HUES64 (cell line): ENCODE results near the gene ZNF23.

ENCODE experiments used
- H3K27ac ChIP-seq: 2 replicates; pipeline ENCODE4 v1.7.0; 2013; ENCODE audit warnings: low read depth, low read length, inconsistent platforms
- H3K27me3 ChIP-seq: 2 replicates; pipeline ENCODE4 v1.6.1; 2013; ENCODE audit warnings: mild to moderate bottlenecking, low read length; ENCODE audit not compliant: insufficient read depth
- H3K36me3 ChIP-seq: 2 replicates; pipeline ENCODE4 v1.6.1; 2013; ENCODE audit warnings: mild to moderate bottlenecking, low read length; ENCODE audit not compliant: insufficient read depth
- H3K4me1 ChIP-seq: 2 replicates; pipeline ENCODE4 v1.6.1; 2013; ENCODE audit warnings: mild to moderate bottlenecking, low read length, moderate library complexity; ENCODE audit not compliant: insufficient read depth
- H3K4me3 ChIP-seq: 2 replicates; pipeline ENCODE4 v1.5.1; 2013; ENCODE audit warnings: mild to moderate bottlenecking, low read length, moderate library complexity
- H3K9ac ChIP-seq: 2 replicates; pipeline ENCODE4 v1.6.1; 2013; ENCODE audit warnings: mild to moderate bottlenecking, low read depth, low read length
- H3K9me3 ChIP-seq: 2 replicates; pipeline ENCODE4 v1.6.1; 2013; ENCODE audit warnings: low read depth, low read length; ENCODE audit not compliant: insufficient read depth
- WGBS: fragments of 150-250, 120-280 bp; methylation state at CpG from one replicate; pipeline ENCODE4 v1.1.7; 2013; ENCODE audit warnings: missing lambda C conversion rate; 5-methylcytosine and 5-hydroxymethylcytosine counted together

ZNF23 gene

GRCh38 chr16:71410146-71410545 is 51.9 kb downstream of the ZNF23 start:
- Histone ChIP-seq H3K4me1 (peaks cover 4% of the 10 kb centered on the region; the same call in 1 of the 2 replicates), H3K4me3 (no peak overlapping the region), H3K9me3 (no peaks in the 10 kb centered on the region), H3K27me3 (no peaks in the 10 kb centered on the region), H3K27ac (no peak overlapping the region), H3K36me3 (no peaks in the 10 kb centered on the region), H3K9ac (no peak overlapping the region)
- 89% methylated on average over 5 of the region's 5 CpGs for WGBS

- WGBS: 87% methylated on average over 16 of the region's 16 CpGs
- Histone ChIP-seq H3K9me3 (no peaks in the 10 kb centered on the region), H3K27ac (no peak overlapping the region), H3K9ac (no peak overlapping the region), H3K4me1 (peaks cover 4% of the 10 kb centered on the region; the same call in 1 of the 2 replicates), H3K36me3 (no peaks in the 10 kb centered on the region), H3K27me3 (no peaks in the 10 kb centered on the region), H3K4me3 (no peak overlapping the region)
These were observed 52.9 kb downstream of the ZNF23 start for GRCh38 chr16:71409011-71409775.

GRCh38 chr16:71408536-71408935 is 53.5 kb downstream of the ZNF23 start:
- no peaks in the 10 kb centered on the region for H3K27me3 ChIP-seq
- no peaks in the 10 kb centered on the region; the same call in 1 of the 2 replicates for H3K9me3 ChIP-seq
- H3K9ac ChIP-seq: no peak overlapping the region
- WGBS: 83% methylated on average over 3 of the region's 3 CpGs
- no peaks in the 10 kb centered on the region for H3K36me3 ChIP-seq
- no peak overlapping the region for H3K27ac ChIP-seq
- peaks cover 4% of the 10 kb centered on the region; the same call in 1 of the 2 replicates for H3K4me1 ChIP-seq
- no peak overlapping the region for H3K4me3 ChIP-seq

GRCh38 chr16:71407731-71408130 is 54.3 kb downstream of the ZNF23 start:
- no peaks in the 10 kb centered on the region; the same call in 1 of the 2 replicates for H3K9me3 ChIP-seq
- no peaks in the 10 kb centered on the region for H3K4me1 ChIP-seq
- H3K4me3 ChIP-seq: no peak overlapping the region
- H3K27me3 ChIP-seq: no peaks in the 10 kb centered on the region
- 76% methylated on average over 1 of the region's 1 CpG for WGBS
- H3K27ac ChIP-seq: no peak overlapping the region
- H3K9ac ChIP-seq: no peak overlapping the region
- no peaks in the 10 kb centered on the region for H3K36me3 ChIP-seq

- no peak overlapping the region for H3K9ac ChIP-seq
- 84% methylated on average over 8 of the region's 8 CpGs for WGBS
- no peaks in the 10 kb centered on the region for H3K27me3 ChIP-seq
- H3K36me3 ChIP-seq: no peaks in the 10 kb centered on the region
- no peak overlapping the region for H3K27ac ChIP-seq
- H3K4me1 ChIP-seq: 0 out of 2 replicates have a peak, but pooled peaks cover 2% of the 10 kb centered on the region
- H3K4me3 ChIP-seq: no peak overlapping the region
- H3K9me3 ChIP-seq: no peaks in the 10 kb centered on the region; the same call in 1 of the 2 replicates
These were observed 55.3 kb downstream of the ZNF23 start for GRCh38 chr16:71406724-71407123.

GRCh38 chr16:71406316-71406715 is 55.7 kb downstream of the ZNF23 start:
- H3K27me3 ChIP-seq: no peaks in the 10 kb centered on the region
- WGBS: 95% methylated on average over 5 of the region's 5 CpGs
- H3K4me3 ChIP-seq: no peak overlapping the region

GRCh38 chr16:71404364-71404763 is 57.7 kb downstream of the ZNF23 start:
- no peaks in the 10 kb centered on the region; the same call in 1 of the 2 replicates for H3K9me3 ChIP-seq
- no peak overlapping the region for H3K9ac ChIP-seq
- H3K27me3 ChIP-seq: no peaks in the 10 kb centered on the region
- peaks cover 14% of the 10 kb centered on the region; the same call in 1 of the 2 replicates for H3K4me1 ChIP-seq
- H3K27ac ChIP-seq: no peak overlapping the region
- 92% methylated on average over 4 of the region's 4 CpGs for WGBS
- no peak overlapping the region for H3K4me3 ChIP-seq
- H3K36me3 ChIP-seq: no peaks in the 10 kb centered on the region

More at GRCh38 chr16:71406316-71406715, 55.7 kb downstream of the ZNF23 start:
- no peaks in the 10 kb centered on the region for H3K36me3 ChIP-seq
- no peak overlapping the region for H3K9ac ChIP-seq
- H3K27ac ChIP-seq: no peak overlapping the region
- 0 out of 2 replicates have a peak, but pooled peaks cover 4% of the 10 kb centered on the region for H3K4me1 ChIP-seq
- H3K9me3 ChIP-seq: no peaks in the 10 kb centered on the region; the same call in 1 of the 2 replicates

GRCh38 chr16:71402674-71403073 is 59.4 kb downstream of the ZNF23 start:
- Histone ChIP-seq H3K4me3 (no peak overlapping the region), H3K4me1 (peaks cover 14% of the 10 kb centered on the region; the same call in 1 of the 2 replicates), H3K36me3 (no peaks in the 10 kb centered on the region), H3K9ac (no peak overlapping the region), H3K9me3 (no peaks in the 10 kb centered on the region; the same call in 1 of the 2 replicates), H3K27me3 (no peaks in the 10 kb centered on the region), H3K27ac (no peak overlapping the region)
- 94% methylated on average over 11 of the region's 11 CpGs for WGBS

GRCh38 chr16:71402007-71402406 is 60.0 kb downstream of the ZNF23 start:
- no peak overlapping the region for H3K4me3 ChIP-seq
- H3K27me3 ChIP-seq: no peaks in the 10 kb centered on the region
- H3K4me1 ChIP-seq: peaks cover 14% of the 10 kb centered on the region; the same call in 1 of the 2 replicates
- WGBS: 79% methylated on average over 6 of the region's 6 CpGs
- no peak overlapping the region for H3K27ac ChIP-seq
- no peak overlapping the region for H3K9ac ChIP-seq
- no peaks in the 10 kb centered on the region for H3K36me3 ChIP-seq
- H3K9me3 ChIP-seq: no peaks in the 10 kb centered on the region; the same call in 1 of the 2 replicates

GRCh38 chr16:71399801-71400563 is 62.1 kb downstream of the ZNF23 start:
- H3K27ac ChIP-seq: no peak overlapping the region
- no peak overlapping the region for H3K9ac ChIP-seq
- no peaks in the 10 kb centered on the region; the same call in 1 of the 2 replicates for H3K9me3 ChIP-seq
- H3K4me1 ChIP-seq: peaks cover 14% of the 10 kb centered on the region; the same call in 1 of the 2 replicates
- no peak overlapping the region for H3K4me3 ChIP-seq
- no peaks in the 10 kb centered on the region for H3K36me3 ChIP-seq
- WGBS: 93% methylated on average over 9 of the region's 11 CpGs
- no peaks in the 10 kb centered on the region for H3K27me3 ChIP-seq
